K562 (cell line): ENCODE measurements around the gene LIMCH1. TPM values are rescaled to one million over a fixed set of nuclear protein-coding genes. Genes with fewer than 3 reads are reported as not detected.

Experiments
- ATAC-seq: fragments of 200-7000 bp; cut with Tn5 transposase; 3 replicates; pipeline ENCODE4 v1.9.1; 2020; ENCODE audit warnings: moderate library complexity
- BruUV-seq: library from RNA; stranded (reverse); fragments of 400-500 nt; replicated peaks from 2 replicates; lab custom pipeline; 2021; lab: Mats Ljungman, UMichigan
- CTCF ChIA-PET: fragments of 300-600 bp; formaldehyde crosslinking; extraction: SDS; loops from one replicate; lab custom pipeline; 2021; ENCODE audit warnings: low intra/inter-chr PET ratio; lab: Yijun Ruan, JAX
- POLR2A ChIA-PET: fragments of 300-600, 350-650 bp; sonication (Branson Sonifier 250); formaldehyde crosslinking; extraction: SDS; loops from one replicate; lab custom pipeline; 2021; ENCODE audit warnings: antibody characterized with exemption, inconsistent platforms; lab: Yijun Ruan, JAX
- DNase-seq, 4 experiments: peaks; one replicate each; pipeline versions ENCODE4 v3.0.0 to v3.0.0-alpha.2; 2011 to 2018; ENCODE audit warnings: low spot score in 3 of 4, mixed read lengths in 3 of 4; ENCODE audit errors: extremely low read depth in 1 of 4
- FAIRE-seq: peaks from 2 replicates; lab custom pipeline; 2011; peaks lifted over from hg19 to GRCh38; lab: Jason Lieb, UNC
- H2AFZ ChIP-seq: 2 replicates; pipeline ENCODE4 v1.6.0; 2011; ENCODE audit warnings: low read depth, low read length, control low read depth, inconsistent platforms
- H3K27ac ChIP-seq: fragments of 200-600 bp; 3 replicates; pipeline ENCODE4 v1.8.0; 2011; ENCODE audit warnings: low read depth, mild to moderate bottlenecking, control low read depth, inconsistent platforms, low read length, moderate library complexity, mixed read lengths; ENCODE audit errors: extremely low read depth
- H3K27me3 ChIP-seq, 2 experiments: fragments of 300-600 bp in 1 of 2; 2 replicates in 1 of 2; 3 replicates in 1 of 2; pipeline versions ENCODE4 v1.6.0 to v1.8.0; 2011; ENCODE audit warnings: inconsistent platforms in 2 of 2, low read length in 2 of 2, mild to moderate bottlenecking in 1 of 2, mixed read lengths in 1 of 2, moderate library complexity in 1 of 2; ENCODE audit not compliant: control insufficient read depth in 2 of 2, insufficient read depth in 2 of 2
- H3K36me3 ChIP-seq: fragments of 300-600 bp; 3 replicates; pipeline ENCODE4 v1.8.0; 2011; ENCODE audit warnings: mild to moderate bottlenecking, low read length, inconsistent platforms; ENCODE audit not compliant: control insufficient read depth, insufficient read depth
- H3K4me1 ChIP-seq, 2 experiments: fragments of 200-600 bp in 1 of 2; replicated peaks in 1 of 2; 2 replicates in 1 of 2; 3 replicates in 1 of 2; pipeline versions ENCODE4 v1.5.1 to v1.8.0; 2011; ENCODE audit warnings: inconsistent platforms in 2 of 2, low read length in 2 of 2, mild to moderate bottlenecking in 1 of 2, mixed read lengths in 1 of 2, moderate library complexity in 1 of 2; ENCODE audit not compliant: control insufficient read depth in 2 of 2, insufficient read depth in 2 of 2
- H3K4me2 ChIP-seq: 2 replicates; pipeline ENCODE4 v1.6.1; 2011; ENCODE audit warnings: low read length, control low read depth, inconsistent platforms, mixed read lengths; ENCODE audit not compliant: insufficient read depth
- H3K4me3 ChIP-seq: fragments of 200-600 bp; sonication (generic), shearing (Covaris generic); 2 replicates; pipeline ENCODE4 v1.5.1; 2016; ENCODE audit warnings: control low read depth, inconsistent platforms
- H3K79me2 ChIP-seq: fragments of 200-600 bp; 3 replicates; pipeline ENCODE4 v1.8.0; 2011; ENCODE audit warnings: low read length, inconsistent platforms; ENCODE audit not compliant: control insufficient read depth, insufficient read depth
- H3K9ac ChIP-seq, 2 experiments: 2 replicates each; pipeline versions ENCODE4 v1.6.0 to v1.6.1; 2011; ENCODE audit warnings: low read depth in 2 of 2, low read length in 2 of 2, control low read depth in 1 of 2, inconsistent platforms in 1 of 2, mild to moderate bottlenecking in 1 of 2, mixed read lengths in 1 of 2; ENCODE audit not compliant: insufficient read depth in 1 of 2
- H3K9me1 ChIP-seq: one replicate; pipeline ENCODE4 v1.6.0; 2011; ENCODE audit warnings: inconsistent platforms, mild to moderate bottlenecking, low read length, moderate library complexity; ENCODE audit not compliant: control insufficient read depth, insufficient read depth
- H3K9me3 ChIP-seq: replicated peaks from 2 replicates; pipeline ENCODE4 v1.5.1; 2011; ENCODE audit warnings: low read depth, low read length, inconsistent platforms; ENCODE audit not compliant: control insufficient read depth, insufficient read depth
- H4K20me1 ChIP-seq: replicated peaks from 2 replicates; pipeline ENCODE4 v1.6.1; 2011; ENCODE audit warnings: low read length, inconsistent platforms, mixed read lengths; ENCODE audit not compliant: control insufficient read depth, insufficient read depth
- CC2D1A ChIP-seq: fragments of 450-650 bp; IDR thresholded peaks from 2 replicates; pipeline ENCODE4 v1.6.1; 2017; ENCODE audit warnings: mild to moderate bottlenecking
- LARP7 ChIP-seq: fragments of 450-650 bp; IDR thresholded peaks from 2 replicates; pipeline ENCODE4 v1.6.1; 2016
- MEIS2 ChIP-seq: fragments of 450-650 bp; IDR thresholded peaks from 2 replicates; pipeline ENCODE4 v1.6.1; 2014; ENCODE audit warnings: mild to moderate bottlenecking; ENCODE audit not compliant: partially characterized antibody
- NR2F6 ChIP-seq: fragments of 450-650 bp; formaldehyde crosslinking; IDR thresholded peaks from 2 replicates; pipeline ENCODE4 v1.4.0; 2020; ENCODE audit warnings: mild to moderate bottlenecking
- RAD21 ChIP-seq, 2 experiments: fragments of 250-450 bp in 1 of 2; fragments of 450-650 bp in 1 of 2; sonication (Bioruptor Pico) in 1 of 2; formaldehyde crosslinking in 1 of 2; IDR thresholded peaks in 1 of 2; conservative IDR thresholded peaks in 1 of 2; 2 replicates each; pipeline versions ENCODE4 v1.4.0 to v1.8.0; 2020 to 2022; ENCODE audit warnings: mild to moderate bottlenecking in 2 of 2, moderate library complexity in 1 of 2
- WGBS: fragments of 100-300 bp; shearing (Covaris generic); methylation state at CpG from one replicate; pipeline ENCODE4 v1.1.6; 2016; ENCODE audit warnings: low coverage, mixed read lengths; ENCODE audit not compliant: insufficient coverage; ENCODE audit errors: missing lambda C conversion rate; 5-methylcytosine and 5-hydroxymethylcytosine counted together
- in situ Hi-C: fragments of 300-500 bp; cut with MboI; formaldehyde crosslinking; loops from 4 replicates; pipeline ENCODE4 v1.15.0; 2018; ENCODE audit warnings: inconsistent platforms, mixed read lengths
- intact Hi-C: fragments of 100-400 bp; cut with micrococcal nuclease; formaldehyde crosslinking; loops from 2 replicates; pipeline ENCODE4 v1.14.2; 2022
- polyA plus RNA-seq, 8 experiments: library from polyadenylated mRNA; depleted of rRNA in 4 of 8; stranded (reverse) in 5 of 8; unstranded in 3 of 8; fragments of >200 nt; fragmentation: Nextera tagmentation in 2 of 8; fragmentation: Illumina TruSeq in 1 of 8; extraction: Ambion mirVana in 2 of 8; extraction: Trizol in 1 of 8; gene quantifications; 2 replicates each; pipeline versions ENCODE4 v1.2.1 to v1.2.3, GENCODE V29; 2011 to 2014; ENCODE audit warnings: inconsistent platforms in 1 of 8, missing spikeins in 1 of 8
- total RNA-seq, 7 experiments: library from RNA; depleted of rRNA in 6 of 7; stranded (reverse); fragments of >200 nt in 6 of 7; fragmentation: Illumina TruSeq in 2 of 7; extraction: Trizol in 2 of 7; gene quantifications; 2 replicates each; pipeline versions ENCODE4 v1.2.1 to v1.2.3, GENCODE V29; 2011 to 2021; ENCODE audit warnings: low replicate concordance in 1 of 7
- TF ChIP-seq, protein P1 (sequence below): fragments of 450-650 bp; formaldehyde crosslinking; IDR thresholded peaks from 2 replicates; pipeline ENCODE4 v1.4.0; 2020; ENCODE audit warnings: mild to moderate bottlenecking
- TF ChIP-seq, protein P2 (sequence below), 2 experiments: fragments of 450-650 bp; formaldehyde crosslinking in 1 of 2; IDR thresholded peaks; 2 replicates each; pipeline versions ENCODE4 v1.4.0 to v1.6.1; 2014 to 2020; ENCODE audit warnings: mild to moderate bottlenecking in 2 of 2, borderline replicate concordance in 1 of 2, low read depth in 1 of 2
- TF ChIP-seq, protein P3 (sequence below): sonication (generic); formaldehyde crosslinking; IDR thresholded peaks from 2 replicates; pipeline ENCODE4 v1.8.0; 2022; ENCODE audit warnings: missing genetic modification reagents, mild to moderate bottlenecking, borderline replicate concordance

The LIMCH1 gene
- total and polyA plus RNA-seq, 9 of the 15 experiments (the other 6 are each of a cell fraction or from before 2014, with no cell fraction given), result 0.35 TPM; not detected in 8

DNA sequence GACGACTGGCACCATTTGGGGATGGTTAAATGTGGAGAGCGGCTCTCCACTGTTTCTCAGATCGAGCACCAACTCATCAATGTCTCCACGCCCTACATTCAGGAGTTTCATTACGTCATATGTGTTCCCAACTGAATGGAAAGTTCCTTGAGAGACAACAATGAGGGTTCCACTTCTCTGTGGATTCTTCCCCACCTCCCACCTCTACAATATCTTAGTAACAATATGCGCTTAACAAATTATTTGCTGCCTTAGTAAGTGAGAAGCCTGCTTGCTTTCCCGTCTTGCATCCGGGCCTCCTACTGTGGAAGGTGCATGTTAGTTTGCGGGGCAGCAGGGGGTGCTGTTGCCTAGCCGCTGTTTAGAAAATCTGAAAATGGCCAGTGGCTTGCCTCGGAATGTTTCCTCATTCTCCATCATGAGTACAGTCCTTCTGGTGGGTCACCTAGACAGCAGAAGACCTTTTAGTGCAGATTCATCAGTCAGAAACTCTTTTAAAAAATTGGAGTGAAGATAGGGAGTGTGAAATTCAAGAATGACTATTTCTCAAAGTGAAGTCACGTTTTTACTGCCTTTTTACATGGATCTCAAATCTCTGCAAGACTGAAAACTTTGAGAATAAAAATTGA is 154.9 kb downstream of the LIMCH1 start:
- Histone ChIP-seq H3K9me3 (no peaks in the 10 kb centered on the region), H3K4me2 (peak overlapping the region; percentile 70), H3K9ac (no peak overlapping the region), H2AFZ (peak overlapping the region; percentile 74), H3K36me3 (no peaks in the 10 kb centered on the region), H3K79me2 (no peaks in the 10 kb centered on the region), H3K9me1 (no peaks in the 10 kb centered on the region), H3K4me3 (no peak overlapping the region), H4K20me1 (no peaks in the 10 kb centered on the region), H3K4me1 (no peaks in the 10 kb centered on the region), H3K27ac (no peak overlapping the region), H3K27me3 (no peaks in the 10 kb centered on the region)
- intact Hi-C loops, result loop anchor here (1.0 to 10.0 kb wide), 6 partner anchors 191 to 1172 kb away; no protein-coding TSS in a partner anchor
- DNase-seq (peak; percentile 57 to 75 (median 66)), FAIRE-seq (peak; percentile 93), ATAC-seq (peak; percentile 94)
- 3% methylated on average over 12 of the region's 12 CpGs for WGBS
- in situ Hi-C loops, result loop anchor here (5.0 to 25.0 kb wide), 2 partner anchors 194 to 819 kb away; no protein-coding TSS in a partner anchor
- ChIA-PET POLR2A (no interaction called here), CTCF (interaction anchor here (0.6 to 2.5 kb wide), 8 partner anchors 74 to 827 kb away, joined by 3 to 24 read pairs (median 4); no protein-coding TSS in a partner anchor)
- no TSS peak for BruUV-seq
- TF ChIP-seq, protein P1, sequence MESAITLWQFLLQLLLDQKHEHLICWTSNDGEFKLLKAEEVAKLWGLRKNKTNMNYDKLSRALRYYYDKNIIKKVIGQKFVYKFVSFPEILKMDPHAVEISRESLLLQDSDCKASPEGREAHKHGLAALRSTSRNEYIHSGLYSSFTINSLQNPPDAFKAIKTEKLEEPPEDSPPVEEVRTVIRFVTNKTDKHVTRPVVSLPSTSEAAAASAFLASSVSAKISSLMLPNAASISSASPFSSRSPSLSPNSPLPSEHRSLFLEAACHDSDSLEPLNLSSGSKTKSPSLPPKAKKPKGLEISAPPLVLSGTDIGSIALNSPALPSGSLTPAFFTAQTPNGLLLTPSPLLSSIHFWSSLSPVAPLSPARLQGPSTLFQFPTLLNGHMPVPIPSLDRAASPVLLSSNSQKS (CRISPR knock-in tag), result no peak
- TF ChIP-seq LARP7 (no peak), MEIS2 (no peak), NR2F6 (CRISPR knock-in tag) (no peak), CC2D1A (0 out of 2 replicates have a peak, but pooled peaks have one; percentile 13), RAD21 (CRISPR knock-in tag; conservative IDR thresholded peaks at IDR 0.05 in 1 of 2, IDR thresholded peaks at IDR 0.05 in 1 of 2) (peak; percentile 84 to 85)
- TF ChIP-seq, protein P2, sequence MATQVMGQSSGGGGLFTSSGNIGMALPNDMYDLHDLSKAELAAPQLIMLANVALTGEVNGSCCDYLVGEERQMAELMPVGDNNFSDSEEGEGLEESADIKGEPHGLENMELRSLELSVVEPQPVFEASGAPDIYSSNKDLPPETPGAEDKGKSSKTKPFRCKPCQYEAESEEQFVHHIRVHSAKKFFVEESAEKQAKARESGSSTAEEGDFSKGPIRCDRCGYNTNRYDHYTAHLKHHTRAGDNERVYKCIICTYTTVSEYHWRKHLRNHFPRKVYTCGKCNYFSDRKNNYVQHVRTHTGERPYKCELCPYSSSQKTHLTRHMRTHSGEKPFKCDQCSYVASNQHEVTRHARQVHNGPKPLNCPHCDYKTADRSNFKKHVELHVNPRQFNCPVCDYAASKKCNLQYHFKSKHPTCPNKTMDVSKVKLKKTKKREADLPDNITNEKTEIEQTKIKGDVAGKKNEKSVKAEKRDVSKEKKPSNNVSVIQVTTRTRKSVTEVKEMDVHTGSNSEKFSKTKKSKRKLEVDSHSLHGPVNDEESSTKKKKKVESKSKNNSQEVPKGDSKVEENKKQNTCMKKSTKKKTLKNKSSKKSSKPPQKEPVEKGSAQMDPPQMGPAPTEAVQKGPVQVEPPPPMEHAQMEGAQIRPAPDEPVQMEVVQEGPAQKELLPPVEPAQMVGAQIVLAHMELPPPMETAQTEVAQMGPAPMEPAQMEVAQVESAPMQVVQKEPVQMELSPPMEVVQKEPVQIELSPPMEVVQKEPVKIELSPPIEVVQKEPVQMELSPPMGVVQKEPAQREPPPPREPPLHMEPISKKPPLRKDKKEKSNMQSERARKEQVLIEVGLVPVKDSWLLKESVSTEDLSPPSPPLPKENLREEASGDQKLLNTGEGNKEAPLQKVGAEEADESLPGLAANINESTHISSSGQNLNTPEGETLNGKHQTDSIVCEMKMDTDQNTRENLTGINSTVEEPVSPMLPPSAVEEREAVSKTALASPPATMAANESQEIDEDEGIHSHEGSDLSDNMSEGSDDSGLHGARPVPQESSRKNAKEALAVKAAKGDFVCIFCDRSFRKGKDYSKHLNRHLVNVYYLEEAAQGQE (IDR thresholded peaks at IDR 0.05; ENCODE audit: borderline replicate concordance), result peak; percentile 57; the same call in 1 of the 2 replicates
- TF ChIP-seq, protein P2 (CRISPR knock-in tag; IDR thresholded peaks at IDR 0.05; ENCODE audit: low read depth), result no peak
- TF ChIP-seq, protein P3, sequence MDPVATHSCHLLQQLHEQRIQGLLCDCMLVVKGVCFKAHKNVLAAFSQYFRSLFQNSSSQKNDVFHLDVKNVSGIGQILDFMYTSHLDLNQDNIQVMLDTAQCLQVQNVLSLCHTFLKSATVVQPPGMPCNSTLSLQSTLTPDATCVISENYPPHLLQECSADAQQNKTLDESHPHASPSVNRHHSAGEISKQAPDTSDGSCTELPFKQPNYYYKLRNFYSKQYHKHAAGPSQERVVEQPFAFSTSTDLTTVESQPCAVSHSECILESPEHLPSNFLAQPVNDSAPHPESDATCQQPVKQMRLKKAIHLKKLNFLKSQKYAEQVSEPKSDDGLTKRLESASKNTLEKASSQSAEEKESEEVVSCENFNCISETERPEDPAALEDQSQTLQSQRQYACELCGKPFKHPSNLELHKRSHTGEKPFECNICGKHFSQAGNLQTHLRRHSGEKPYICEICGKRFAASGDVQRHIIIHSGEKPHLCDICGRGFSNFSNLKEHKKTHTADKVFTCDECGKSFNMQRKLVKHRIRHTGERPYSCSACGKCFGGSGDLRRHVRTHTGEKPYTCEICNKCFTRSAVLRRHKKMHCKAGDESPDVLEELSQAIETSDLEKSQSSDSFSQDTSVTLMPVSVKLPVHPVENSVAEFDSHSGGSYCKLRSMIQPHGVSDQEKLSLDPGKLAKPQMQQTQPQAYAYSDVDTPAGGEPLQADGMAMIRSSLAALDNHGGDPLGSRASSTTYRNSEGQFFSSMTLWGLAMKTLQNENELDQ (CRISPR knock-in tag), result no peak
